Brain microvascular endothelial cell (primary cell): Measurements from ENCODE around the gene GRAMD1B.

Experiments used
- DNase-seq: peaks from one replicate; pipeline ENCODE4 v3.0.0-alpha.2; 2020
- H3K27ac ChIP-seq: fragments of 250-450 bp; sonication (Bioruptor Pico); 2 replicates; pipeline ENCODE4 v1.5.1; 2020; ENCODE audit warnings: mild to moderate bottlenecking, moderate library complexity
- H3K27me3 ChIP-seq: fragments of 250-450 bp; sonication (Bioruptor Pico); replicated peaks from 2 replicates; pipeline ENCODE4 v1.5.1; 2020; ENCODE audit warnings: mild to moderate bottlenecking
- H3K36me3 ChIP-seq: fragments of 250-450 bp; sonication (Bioruptor Pico); replicated peaks from 2 replicates; pipeline ENCODE4 v1.5.1; 2020; ENCODE audit warnings: mild to moderate bottlenecking
- H3K4me3 ChIP-seq: 2 replicates; pipeline ENCODE4 v1.5.1; 2011; ENCODE audit warnings: low read depth, mild to moderate bottlenecking, control low read depth, low read length, moderate library complexity
- in situ Hi-C: cut with HindIII; loops from 2 replicates; pipeline ENCODE4 v1.10.0; 2017; ENCODE audit warnings: low sequenced_read_pairs, low pct_ligation_motif_present
- TF ChIP-seq, protein P1 (sequence below): IDR thresholded peaks from 2 replicates; pipeline ENCODE4 v1.5.1; 2011; ENCODE audit warnings: low read depth, mild to moderate bottlenecking, moderate library complexity, low read length, control low read depth, inconsistent platforms; ENCODE audit errors: missing control alignments

Gene GRAMD1B

DNA sequence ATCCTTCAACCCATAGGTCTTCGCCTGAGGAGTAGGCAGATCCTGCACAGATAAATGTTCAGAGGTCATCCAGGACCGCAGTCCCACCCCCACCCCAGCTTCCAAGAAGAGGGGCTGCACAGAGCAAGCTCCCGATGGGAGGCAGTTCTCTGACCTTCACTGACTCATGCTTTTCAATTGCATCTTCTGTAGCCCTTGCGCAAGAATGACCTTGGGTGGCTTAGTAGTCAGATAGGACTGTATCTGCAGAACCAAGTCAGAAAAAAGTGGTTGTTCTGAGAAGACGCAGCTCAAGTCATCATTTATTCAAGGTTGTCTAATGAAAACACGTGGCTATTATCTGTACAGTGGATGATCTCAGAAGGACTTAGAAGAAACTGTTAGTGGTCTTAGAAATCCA, 16.4 kb upstream of the GRAMD1B start:
- H3K36me3 ChIP-seq = no peaks in the 10 kb centered on the region
- H3K27me3 ChIP-seq = peaks cover 2% of the 10 kb centered on the region
- no peak overlapping the region for H3K27ac ChIP-seq
- DNase-seq = no peak
- H3K4me3 ChIP-seq = no peak overlapping the region
- in situ Hi-C loops = no loop called here
- TF ChIP-seq, protein P1, sequence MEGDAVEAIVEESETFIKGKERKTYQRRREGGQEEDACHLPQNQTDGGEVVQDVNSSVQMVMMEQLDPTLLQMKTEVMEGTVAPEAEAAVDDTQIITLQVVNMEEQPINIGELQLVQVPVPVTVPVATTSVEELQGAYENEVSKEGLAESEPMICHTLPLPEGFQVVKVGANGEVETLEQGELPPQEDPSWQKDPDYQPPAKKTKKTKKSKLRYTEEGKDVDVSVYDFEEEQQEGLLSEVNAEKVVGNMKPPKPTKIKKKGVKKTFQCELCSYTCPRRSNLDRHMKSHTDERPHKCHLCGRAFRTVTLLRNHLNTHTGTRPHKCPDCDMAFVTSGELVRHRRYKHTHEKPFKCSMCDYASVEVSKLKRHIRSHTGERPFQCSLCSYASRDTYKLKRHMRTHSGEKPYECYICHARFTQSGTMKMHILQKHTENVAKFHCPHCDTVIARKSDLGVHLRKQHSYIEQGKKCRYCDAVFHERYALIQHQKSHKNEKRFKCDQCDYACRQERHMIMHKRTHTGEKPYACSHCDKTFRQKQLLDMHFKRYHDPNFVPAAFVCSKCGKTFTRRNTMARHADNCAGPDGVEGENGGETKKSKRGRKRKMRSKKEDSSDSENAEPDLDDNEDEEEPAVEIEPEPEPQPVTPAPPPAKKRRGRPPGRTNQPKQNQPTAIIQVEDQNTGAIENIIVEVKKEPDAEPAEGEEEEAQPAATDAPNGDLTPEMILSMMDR = no peak

GRCh38 chr11:123416566-123416965, 13.5 kb upstream of the GRAMD1B start:
- no peak for DNase-seq
- H3K27me3 ChIP-seq = no peaks in the 10 kb centered on the region
- no peak overlapping the region for H3K27ac ChIP-seq
- in situ Hi-C loops = no loop called here
- H3K36me3 ChIP-seq = no peaks in the 10 kb centered on the region
- TF ChIP-seq, protein P1 = no peak
- H3K4me3 ChIP-seq = no peak overlapping the region

GRCh38 chr11:123418351-123419114, 11.5 kb upstream of the GRAMD1B start:
- H3K27ac ChIP-seq = no peak overlapping the region
- no peaks in the 10 kb centered on the region for H3K27me3 ChIP-seq
- no peak overlapping the region for H3K4me3 ChIP-seq
- no peak for DNase-seq
- TF ChIP-seq, protein P1 = no peak
- in situ Hi-C loops = no loop called here
- no peaks in the 10 kb centered on the region for H3K36me3 ChIP-seq

DNA sequence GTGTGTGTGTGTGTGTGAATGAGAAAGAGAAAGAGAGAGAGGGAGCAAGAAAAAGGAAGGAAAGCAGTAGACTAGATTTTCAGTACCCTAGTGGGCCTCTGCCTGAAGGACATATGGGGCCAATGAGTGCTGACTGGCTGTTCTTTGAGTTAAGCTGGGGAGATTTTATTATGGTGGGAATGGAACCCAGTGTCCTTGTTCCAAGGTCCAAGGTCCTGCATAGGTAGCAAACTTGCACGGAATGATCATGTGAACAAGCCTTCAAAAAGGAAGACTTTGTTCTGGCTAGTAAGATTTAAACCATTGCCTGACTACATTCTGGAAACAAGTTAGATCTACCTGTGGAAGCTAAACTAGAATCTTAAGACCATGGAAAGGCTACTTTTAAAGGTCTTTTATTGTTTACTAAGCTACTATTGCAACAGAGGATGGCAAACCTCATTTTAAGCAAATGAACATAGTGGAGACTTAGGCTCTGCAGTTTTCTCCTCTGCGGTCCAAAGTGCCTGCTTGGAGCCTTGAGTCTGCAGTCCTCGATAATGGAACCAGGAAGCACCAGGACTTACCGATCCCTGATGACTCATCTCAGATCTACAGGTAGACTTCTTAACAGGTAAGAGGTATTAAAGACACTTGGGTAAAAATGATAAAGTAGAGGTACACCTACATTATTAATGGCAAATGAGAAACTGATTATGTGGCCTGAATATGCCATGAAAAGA, 10.2 kb upstream of the GRAMD1B start:
- Histone ChIP-seq H3K27ac (no peak overlapping the region), H3K36me3 (no peaks in the 10 kb centered on the region), H3K27me3 (no peaks in the 10 kb centered on the region), H3K4me3 (no peak overlapping the region)
- in situ Hi-C loops = no loop called here
- TF ChIP-seq, protein P1 = no peak
- DNase-seq = no peak

DNA sequence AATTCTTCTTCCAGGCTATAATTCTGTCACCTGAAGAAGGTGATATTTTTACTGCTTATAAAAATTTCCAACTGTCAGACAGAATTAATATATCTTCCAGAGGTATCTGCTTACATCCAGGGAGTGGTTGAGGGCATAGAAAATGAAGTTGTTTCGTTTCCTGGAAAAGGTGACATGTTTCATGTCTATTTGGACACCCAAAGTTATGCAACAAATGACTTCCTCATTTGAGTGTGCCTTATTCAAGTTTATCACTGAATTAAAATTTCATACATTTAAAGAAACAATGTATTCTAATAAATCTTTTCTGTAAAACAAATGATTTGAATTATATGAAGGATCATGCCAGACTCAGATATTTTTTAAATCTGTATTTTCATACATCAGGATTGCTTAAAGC, 8.5 kb upstream of the GRAMD1B start:
- H3K36me3 ChIP-seq = no peaks in the 10 kb centered on the region
- in situ Hi-C loops = no loop called here

More for the DNA sequence above, 8.5 kb upstream of the GRAMD1B start:
- H3K27ac ChIP-seq = no peak overlapping the region
- no peaks in the 10 kb centered on the region for H3K27me3 ChIP-seq
- H3K4me3 ChIP-seq = no peak overlapping the region
- TF ChIP-seq, protein P1 = no peak
- DNase-seq = no peak
